ENCODE data around the gene PIK3CD. TPM values are rescaled to one million over a fixed set of nuclear protein-coding genes. Genes with fewer than 3 reads are reported as not detected.

The PIK3CD gene
- total and polyA plus RNA-seq, 12 donors, result 1.3 to 16.4 (median 9.1) TPM

GRCh38 chr1:9626201-9626608 lies 25.3 kb upstream of the PIK3CD start:
- WGBS, 4 donors, result 64 to 82% (median 68%) methylated on average over 6 to 9 of the region's 9 CpGs
- TF ChIP-seq POLR2A (IDR thresholded peaks at IDR 0.05) (no peak), CTCF (IDR thresholded peaks at IDR 0.05) (no peak)
- no peak for DNase-seq
- Histone ChIP-seq H3K27ac (no peak overlapping the region), H3K4me1 (replicated peaks in 1 of 2) (no peaks in the 10 kb centered on the region), H3K4me3 (no peak overlapping the region), H3K27me3 (no peaks in the 10 kb centered on the region), H3K36me3 (replicated peaks in 1 of 2) (no peaks in the 10 kb centered on the region), H3K9me3 (replicated peaks in 1 of 3) (no peaks in the 10 kb centered on the region)
- intact Hi-C loops (cut with DNase I), result loop anchor here (5.0 to 10.0 kb wide), 2 partner anchors 241 to 249 kb away; no protein-coding TSS in a partner anchor

GRCh38 chr1:9628541-9629444 lies 22.7 kb upstream of the PIK3CD start:
- WGBS, 4 donors, result 67 to 76% (median 72%) methylated on average over 16 to 23 of the region's 23 CpGs
- no peaks in the 10 kb centered on the region for H3K9me3 ChIP-seq (replicated peaks in 1 of 3)
- no peaks in the 10 kb centered on the region for H3K36me3 ChIP-seq (replicated peaks in 1 of 2)
- no peaks in the 10 kb centered on the region for H3K4me1 ChIP-seq (replicated peaks in 1 of 2)
- no peak for TF ChIP-seq POLR2A (IDR thresholded peaks at IDR 0.05)
- TF ChIP-seq CTCF (IDR thresholded peaks at IDR 0.05), result no peak
- H3K4me3 ChIP-seq, result no peak overlapping the region
- intact Hi-C loops (cut with DNase I), result loop anchor here (5.0 to 10.0 kb wide), 2 partner anchors 239 to 246 kb away; no protein-coding TSS in a partner anchor
- no peaks in the 10 kb centered on the region for H3K27me3 ChIP-seq
- DNase-seq, result no peak
- no peak overlapping the region for H3K27ac ChIP-seq

- WGBS, 4 donors, result 32 to 42% (median 40%) methylated on average over 8 to 29 of the region's 29 CpGs
- TF ChIP-seq CTCF (IDR thresholded peaks at IDR 0.05) (no peak), POLR2A (IDR thresholded peaks at IDR 0.05) (no peak)
- peak in 5 of 7 donors; percentile 32 to 47 (median 36) for DNase-seq
- Histone ChIP-seq H3K9me3 (replicated peaks in 1 of 3) (no peaks in the 10 kb centered on the region), H3K4me3 (no peak overlapping the region), H3K27ac (peak overlapping the region in 1 of 5 donors; percentile 16), H3K27me3 (no peaks in the 10 kb centered on the region), H3K36me3 (replicated peaks in 1 of 2) (no peaks in the 10 kb centered on the region), H3K4me1 (replicated peaks in 1 of 2) (no peaks in the 10 kb centered on the region)
- intact Hi-C loops (cut with DNase I), result loop anchor here (5.0 to 10.0 kb wide), 3 partner anchors 65 to 245 kb away; no protein-coding TSS in a partner anchor
Measured at GRCh38 chr1:9629445-9630201, 21.9 kb upstream of the PIK3CD start.
